Measurements from ENCODE around the gene PREPL. TPM values are rescaled to one million over a fixed set of nuclear protein-coding genes. Genes with fewer than 3 reads are reported as not detected.

Gene PREPL
- total RNA-seq, 2 donors from 2014 or later: 28.9 to 42.3 TPM

DNA sequence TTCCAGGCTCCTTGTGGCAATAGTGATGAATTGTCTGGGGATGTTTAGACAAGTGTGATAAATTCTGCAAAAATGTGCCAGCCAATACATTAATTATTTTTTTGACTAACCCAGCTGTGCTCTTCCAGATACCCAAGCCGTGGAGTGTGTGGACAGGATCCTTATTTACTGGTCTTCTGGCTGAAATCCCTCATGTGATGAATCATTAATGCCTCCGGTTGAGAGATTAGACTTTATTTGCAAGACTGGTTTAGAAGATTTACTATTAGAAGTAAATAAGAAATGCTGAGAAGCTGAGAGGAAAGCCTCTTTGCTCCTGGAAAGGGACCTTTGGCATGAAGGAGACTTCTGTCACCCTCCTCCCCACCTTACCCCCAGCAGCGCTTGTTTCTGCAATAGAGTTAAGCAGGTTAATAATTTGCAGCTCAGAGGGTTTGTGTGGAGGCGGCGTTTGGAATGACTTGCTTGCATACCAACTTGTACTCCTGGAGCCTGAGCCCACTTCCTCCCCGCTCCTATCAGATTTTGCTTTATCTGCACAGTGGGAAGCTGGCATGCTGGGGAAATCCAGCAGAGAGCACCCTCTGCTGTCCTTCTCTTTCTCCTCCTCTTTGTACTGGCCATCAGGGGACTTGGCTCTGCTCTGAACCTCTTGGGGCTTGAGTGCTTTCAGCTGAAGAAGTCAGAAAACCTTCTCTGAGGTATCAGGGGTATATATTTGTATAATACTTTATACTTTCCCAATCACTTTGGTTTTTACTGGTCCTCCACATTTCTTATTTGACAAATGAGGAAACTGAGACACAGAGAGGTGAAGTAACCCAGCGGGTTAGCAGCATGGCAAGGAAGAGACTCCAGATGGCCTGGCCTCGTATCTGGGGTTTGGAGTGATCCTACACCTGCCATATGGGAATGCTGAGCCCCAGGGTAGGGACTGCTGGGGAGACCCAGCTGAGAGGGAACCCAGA lies 69.7 kb downstream of the PREPL start:
- no peaks in the 10 kb centered on the region for H3K9me3 Mint-ChIP-seq
- no peaks in the 10 kb centered on the region for H3K27me3 ChIP-seq (ENCODE audit: control insufficient read depth, insufficient read depth, low read length, poor library complexity, severe bottlenecking)
- H3K4me1 Mint-ChIP-seq: peaks cover 37% of the 10 kb centered on the region
- peak; percentile 81 for DNase-seq
- WGBS, 2 experiments (ENCODE audit: insufficient coverage in 1 of 2, insufficient read length in 1 of 2): 58 to 77% methylated on average over 3 to 8 of the region's 8 CpGs
- no peaks in the 10 kb centered on the region for H3K36me3 Mint-ChIP-seq (ENCODE audit: low read depth)
- peak overlapping the region; percentile 74 for H3K27ac Mint-ChIP-seq
- H3K9me3 ChIP-seq (ENCODE audit: control insufficient read depth, low read length): no peaks in the 10 kb centered on the region
- H3K4me3 ChIP-seq (ENCODE audit: low read length): peak overlapping the region; percentile 48
- no peaks in the 10 kb centered on the region for H3K36me3 ChIP-seq (ENCODE audit: control insufficient read depth, insufficient read depth, low read length)
- peaks cover 12% of the 10 kb centered on the region for H3K4me1 ChIP-seq (ENCODE audit: control insufficient read depth, insufficient read depth, low read length)
- H3K27me3 Mint-ChIP-seq (ENCODE audit: insufficient read depth): no peaks in the 10 kb centered on the region
- peak; percentile 57 for TF ChIP-seq CTCF (conservative IDR thresholded peaks at IDR 0.05)
- peak overlapping the region; percentile 24 for H3K4me3 Mint-ChIP-seq
- H3K9ac ChIP-seq (ENCODE audit: extremely low read depth, low read length, poor library complexity, severe bottlenecking): no peak overlapping the region
- no peak overlapping the region for H3K27ac ChIP-seq (ENCODE audit: low read depth, low read length)

DNA sequence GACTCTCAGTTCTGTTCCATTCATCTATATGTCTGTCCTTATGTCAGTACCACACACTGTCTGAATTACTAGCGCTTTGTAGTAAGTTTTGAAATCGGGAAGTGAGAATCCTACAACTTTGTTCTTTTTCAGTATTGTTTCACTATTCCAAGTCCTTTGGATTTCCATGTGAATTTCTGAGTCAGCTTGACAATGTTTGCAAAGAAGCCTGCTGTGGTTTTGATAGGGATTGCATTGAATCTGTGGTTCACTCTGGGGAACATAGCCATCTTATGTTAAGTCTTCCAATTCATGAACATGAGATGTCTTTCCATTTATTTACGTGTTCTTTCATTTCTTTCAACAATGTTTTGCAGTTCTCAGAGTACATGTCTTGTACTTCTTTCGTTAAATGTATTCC lies 71.0 kb downstream of the PREPL start:
- 88 to 96% methylated on average over 3 of the region's 4 CpGs for WGBS, 2 experiments (ENCODE audit: insufficient coverage in 1 of 2, insufficient read length in 1 of 2)
- Histone ChIP-seq H3K27me3 (ENCODE audit: control insufficient read depth, insufficient read depth, low read length, poor library complexity, severe bottlenecking) (no peaks in the 10 kb centered on the region), H3K27ac (ENCODE audit: low read depth, low read length) (peak overlapping the region; percentile 34), H3K36me3 (ENCODE audit: control insufficient read depth, insufficient read depth, low read length) (no peaks in the 10 kb centered on the region), H3K9me3 (ENCODE audit: control insufficient read depth, low read length) (no peaks in the 10 kb centered on the region), H3K9ac (ENCODE audit: extremely low read depth, low read length, poor library complexity, severe bottlenecking) (no peak overlapping the region), H3K4me3 (ENCODE audit: low read length) (no peak overlapping the region), H3K4me1 (ENCODE audit: control insufficient read depth, insufficient read depth, low read length) (peaks cover 9% of the 10 kb centered on the region)
- TF ChIP-seq CTCF (conservative IDR thresholded peaks at IDR 0.05): no peak
- Mint-ChIP-seq H3K4me3 (no peak overlapping the region), H3K27me3 (ENCODE audit: insufficient read depth) (no peaks in the 10 kb centered on the region), H3K9me3 (no peaks in the 10 kb centered on the region), H3K4me1 (peaks cover 29% of the 10 kb centered on the region), H3K36me3 (ENCODE audit: low read depth) (no peaks in the 10 kb centered on the region), H3K27ac (no peak overlapping the region)
- no peak for DNase-seq

DNA sequence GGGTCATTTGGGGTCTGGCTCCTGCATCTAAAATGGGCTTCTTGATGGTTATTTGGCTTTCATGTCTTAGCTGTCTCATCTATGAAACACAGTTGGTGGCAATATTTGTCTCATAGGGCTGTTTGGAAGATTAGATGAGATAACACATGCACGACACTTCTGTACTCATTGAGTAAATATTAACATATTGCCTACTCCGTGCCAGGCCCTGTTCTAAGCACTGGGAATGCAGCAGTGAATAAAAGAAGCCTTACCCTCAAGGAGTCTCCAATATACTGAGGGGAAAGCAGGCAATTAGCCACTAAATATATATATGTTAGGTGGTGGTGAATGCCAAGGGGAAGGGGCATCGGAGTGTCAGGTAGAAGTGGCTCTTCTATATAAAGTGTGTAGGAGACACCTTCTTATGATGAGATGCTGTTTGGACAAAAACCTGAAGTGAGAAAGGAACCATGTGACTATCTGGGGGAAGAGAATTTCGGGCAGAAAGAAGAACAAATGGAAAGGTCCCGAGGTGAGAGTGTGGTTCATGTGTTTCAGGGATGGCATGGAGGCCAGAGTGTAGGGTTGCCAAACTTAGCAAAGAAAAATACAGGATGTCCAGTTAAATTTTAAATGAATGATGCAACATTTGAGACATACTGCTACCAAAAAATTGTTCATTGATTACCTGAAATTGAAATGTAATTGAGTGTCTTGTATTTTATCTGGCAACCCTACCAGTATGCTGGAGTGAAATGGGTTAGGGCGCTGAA lies 74.2 kb downstream of the PREPL start:
- no peaks in the 10 kb centered on the region for H3K27me3 ChIP-seq (ENCODE audit: control insufficient read depth, insufficient read depth, low read length, poor library complexity, severe bottlenecking)
- H3K9me3 ChIP-seq (ENCODE audit: control insufficient read depth, low read length): no peaks in the 10 kb centered on the region
- Mint-ChIP-seq H3K9me3 (no peaks in the 10 kb centered on the region), H3K36me3 (ENCODE audit: low read depth) (no peaks in the 10 kb centered on the region), H3K4me1 (peaks cover 25% of the 10 kb centered on the region), H3K4me3 (no peak overlapping the region), H3K27ac (no peak overlapping the region), H3K27me3 (ENCODE audit: insufficient read depth) (no peaks in the 10 kb centered on the region)
- H3K4me1 ChIP-seq (ENCODE audit: control insufficient read depth, insufficient read depth, low read length): peaks cover 7% of the 10 kb centered on the region
- no peak for DNase-seq
- no peak overlapping the region for H3K27ac ChIP-seq (ENCODE audit: low read depth, low read length)
- TF ChIP-seq CTCF (conservative IDR thresholded peaks at IDR 0.05): no peak
- no peak overlapping the region for H3K4me3 ChIP-seq (ENCODE audit: low read length)
- WGBS, 2 experiments (ENCODE audit: insufficient coverage in 1 of 2, insufficient read length in 1 of 2): 85 to 98% methylated on average over 5 of the region's 6 CpGs
- no peaks in the 10 kb centered on the region for H3K36me3 ChIP-seq (ENCODE audit: control insufficient read depth, insufficient read depth, low read length)
- no peak overlapping the region for H3K9ac ChIP-seq (ENCODE audit: extremely low read depth, low read length, poor library complexity, severe bottlenecking)

Data from endodermal cell (in vitro differentiated cells).